Vagina (tissue), 2 donors: ENCODE measurements around the gene PIK3CB.

Experiments used
- POLR2A ChIP-seq, 2 donors: fragments of 450-650 bp; IDR thresholded peaks; one replicate each; pipeline ENCODE4 v1.6.1; 2017; ENCODE audit warnings: antibody characterized with exemption in 2 of 2, mild to moderate bottlenecking in 2 of 2, moderate library complexity in 2 of 2
- TF ChIP-seq, protein P1 (sequence below), 3 experiments: fragments of 450-650 bp in 2 of 3; fragments of 200-600 bp in 1 of 3; sonication (generic) in 1 of 3; IDR thresholded peaks; one replicate each; pipeline ENCODE4 v1.5.1; 2017 to 2019; ENCODE audit warnings: antibody characterized with exemption in 3 of 3, mild to moderate bottlenecking in 2 of 3, moderate library complexity in 2 of 3

DNA sequence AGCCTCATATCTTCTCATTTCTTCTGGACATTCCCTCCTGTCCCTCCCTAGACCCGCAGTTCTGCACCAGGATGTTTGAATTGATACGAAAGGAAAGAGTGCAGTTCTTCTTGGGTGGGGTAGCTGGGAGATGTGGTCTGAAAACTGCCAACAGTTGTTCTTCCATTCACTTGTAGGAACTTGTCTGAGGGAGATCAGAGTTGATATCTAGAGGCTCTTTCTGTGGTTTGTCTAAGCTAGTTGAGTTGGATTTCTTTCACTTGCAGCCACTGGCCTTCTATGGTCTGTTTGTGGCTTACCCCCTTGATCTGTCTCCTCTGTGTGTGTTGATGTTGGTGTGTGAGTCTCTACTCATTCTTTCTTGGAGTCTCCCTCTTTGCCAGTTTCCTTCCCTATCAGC lies 42.5 kb upstream of the PIK3CB start:
- no peak for TF ChIP-seq POLR2A (IDR thresholded peaks at IDR 0.05)
- TF ChIP-seq, protein P1, sequence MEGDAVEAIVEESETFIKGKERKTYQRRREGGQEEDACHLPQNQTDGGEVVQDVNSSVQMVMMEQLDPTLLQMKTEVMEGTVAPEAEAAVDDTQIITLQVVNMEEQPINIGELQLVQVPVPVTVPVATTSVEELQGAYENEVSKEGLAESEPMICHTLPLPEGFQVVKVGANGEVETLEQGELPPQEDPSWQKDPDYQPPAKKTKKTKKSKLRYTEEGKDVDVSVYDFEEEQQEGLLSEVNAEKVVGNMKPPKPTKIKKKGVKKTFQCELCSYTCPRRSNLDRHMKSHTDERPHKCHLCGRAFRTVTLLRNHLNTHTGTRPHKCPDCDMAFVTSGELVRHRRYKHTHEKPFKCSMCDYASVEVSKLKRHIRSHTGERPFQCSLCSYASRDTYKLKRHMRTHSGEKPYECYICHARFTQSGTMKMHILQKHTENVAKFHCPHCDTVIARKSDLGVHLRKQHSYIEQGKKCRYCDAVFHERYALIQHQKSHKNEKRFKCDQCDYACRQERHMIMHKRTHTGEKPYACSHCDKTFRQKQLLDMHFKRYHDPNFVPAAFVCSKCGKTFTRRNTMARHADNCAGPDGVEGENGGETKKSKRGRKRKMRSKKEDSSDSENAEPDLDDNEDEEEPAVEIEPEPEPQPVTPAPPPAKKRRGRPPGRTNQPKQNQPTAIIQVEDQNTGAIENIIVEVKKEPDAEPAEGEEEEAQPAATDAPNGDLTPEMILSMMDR (IDR thresholded peaks at IDR 0.05), result no peak
